HepG2 (cell line): ENCODE results near the gene ALDH16A1. TPM values are rescaled to one million over a fixed set of nuclear protein-coding genes. Genes with fewer than 3 reads are reported as not detected.

Source experiments
- CAMTA2 ChIP-seq: sonication (generic); formaldehyde crosslinking; IDR thresholded peaks from 2 replicates; pipeline ENCODE4 v1.4.0; 2020; ENCODE audit warnings: mild to moderate bottlenecking, missing genetic modification reagents, borderline replicate concordance
- CHD2 ChIP-seq: IDR thresholded peaks from 2 replicates; pipeline ENCODE4 v1.6.1; 2011; ENCODE audit warnings: low read depth, low read length, improper control_type of control experiment
- EHMT2 ChIP-seq: fragments of 200-600 bp; sonication (generic); IDR thresholded peaks from 2 replicates; pipeline ENCODE4 v1.7.0; 2017; ENCODE audit warnings: antibody characterized with exemption, low read depth, low read length, borderline replicate concordance
- KAT2B ChIP-seq: fragments of 150-350 bp; IDR thresholded peaks from 2 replicates; pipeline ENCODE4 v1.6.1; 2014; ENCODE audit warnings: low read depth, low read length, borderline replicate concordance
- SKI ChIP-seq: fragments of 450-650 bp; IDR thresholded peaks from one replicate; pipeline ENCODE4 v1.6.1; 2018; ENCODE audit warnings: mild to moderate bottlenecking; ENCODE audit not compliant: partially characterized antibody
- SNAI1 ChIP-seq: sonication (generic); formaldehyde crosslinking; IDR thresholded peaks from 2 replicates; pipeline ENCODE4 v1.5.0; 2020; ENCODE audit warnings: mild to moderate bottlenecking, missing genetic modification reagents, borderline replicate concordance
- ZMYM2 ChIP-seq: sonication (generic); formaldehyde crosslinking; IDR thresholded peaks from 2 replicates; pipeline ENCODE4 v1.8.0; 2022; ENCODE audit warnings: mild to moderate bottlenecking, missing genetic modification reagents
- ZNF605 ChIP-seq: sonication (generic); formaldehyde crosslinking; IDR thresholded peaks from 2 replicates; pipeline ENCODE4 v1.8.0; 2022; ENCODE audit warnings: mild to moderate bottlenecking, missing genetic modification reagents
- ZNF792 ChIP-seq: IDR thresholded peaks from 2 replicates; pipeline ENCODE4 v1.6.1; 2016
- polyA plus RNA-seq, 8 experiments: library from polyadenylated mRNA; depleted of rRNA in 3 of 8; stranded (reverse) in 7 of 8; unstranded in 1 of 8; fragments of >200 nt; fragmentation: Illumina TruSeq in 4 of 8; extraction: Trizol in 4 of 8; gene quantifications; 2 replicates each; pipeline versions ENCODE4 v1.2.1 to v1.2.3, GENCODE V29; 2011 to 2016; ENCODE audit warnings: low read depth in 4 of 8, missing spikeins in 1 of 8, mixed read lengths in 1 of 8; ENCODE audit not compliant: insufficient read depth in 1 of 8
- total RNA-seq, 5 experiments: library from RNA; depleted of rRNA; stranded (reverse); fragments of >200 nt; fragmentation: Illumina TruSeq; extraction: Trizol; gene quantifications; 2 replicates each; pipeline ENCODE4 v1.2.3, GENCODE V29; 2016; ENCODE audit warnings: low read depth in 1 of 5
- TF ChIP-seq, protein P1 (sequence below): sonication (generic); formaldehyde crosslinking; IDR thresholded peaks from 2 replicates; pipeline ENCODE4 v1.5.1; 2020; ENCODE audit warnings: mild to moderate bottlenecking, missing genetic modification reagents, moderate library complexity
- TF ChIP-seq, protein P2 (sequence below): IDR thresholded peaks from 2 replicates; pipeline ENCODE4 v1.6.1; 2018; ENCODE audit warnings: missing genetic modification reagents, mild to moderate bottlenecking, missing compliant biosample characterization
- TF ChIP-seq, protein P3 (sequence below): sonication (generic); formaldehyde crosslinking; IDR thresholded peaks from 2 replicates; pipeline ENCODE4 v1.4.0; 2020; ENCODE audit warnings: missing genetic modification reagents
- TF ChIP-seq, protein P4 (sequence below): sonication (generic); formaldehyde crosslinking; IDR thresholded peaks from 2 replicates; pipeline ENCODE4 v1.4.0; 2020; ENCODE audit warnings: mild to moderate bottlenecking, missing genetic modification reagents, borderline replicate concordance
- TF ChIP-seq, protein P5 (sequence below): sonication (generic); formaldehyde crosslinking; IDR thresholded peaks from 2 replicates; pipeline ENCODE4 v1.4.0; 2020; ENCODE audit warnings: missing genetic modification reagents, borderline replicate concordance

Gene ALDH16A1
- total and polyA plus RNA-seq, 2 of the 13 experiments (the other 11 are each of a cell fraction or from before 2014, with no cell fraction given), result 8.4 to 34.9 TPM

DNA sequence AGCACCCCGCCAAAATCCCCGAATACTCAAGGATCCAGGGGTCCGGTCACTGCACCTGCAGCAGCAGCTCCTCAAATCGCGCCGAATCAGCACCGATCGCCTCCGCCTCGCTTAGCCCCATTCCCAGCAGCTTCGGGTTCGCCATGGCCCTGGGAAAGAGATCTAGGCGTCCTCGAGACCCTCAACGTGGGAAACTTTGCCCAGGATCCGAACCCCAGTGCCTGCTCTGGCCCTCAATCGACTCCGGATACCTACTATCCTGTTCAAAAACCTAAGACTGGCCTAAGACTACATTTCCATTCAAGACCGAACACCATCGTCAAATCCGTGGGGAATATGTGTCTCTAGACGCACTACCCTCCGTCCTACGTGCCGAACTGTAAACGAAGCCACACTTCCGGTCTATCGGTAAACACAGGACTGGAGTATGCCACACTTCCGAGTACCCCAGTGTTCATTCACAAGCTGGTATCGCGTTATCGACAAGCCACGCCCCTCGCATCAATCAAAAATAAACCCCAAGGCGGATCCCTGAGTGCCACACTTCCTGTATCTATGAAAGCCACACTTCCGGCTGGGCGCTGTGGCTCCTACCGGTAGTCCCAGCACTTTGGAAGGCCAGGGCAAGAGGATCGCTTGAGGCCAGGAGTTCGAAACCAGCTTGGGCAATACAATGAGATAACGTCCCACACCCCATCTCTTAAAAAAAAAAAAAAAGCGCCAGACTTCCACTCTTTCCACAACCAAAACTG, 1.4 kb upstream of the ALDH16A1 start, which contains the start of gene PIH1D1 (continued):
- TF ChIP-seq, protein P1, sequence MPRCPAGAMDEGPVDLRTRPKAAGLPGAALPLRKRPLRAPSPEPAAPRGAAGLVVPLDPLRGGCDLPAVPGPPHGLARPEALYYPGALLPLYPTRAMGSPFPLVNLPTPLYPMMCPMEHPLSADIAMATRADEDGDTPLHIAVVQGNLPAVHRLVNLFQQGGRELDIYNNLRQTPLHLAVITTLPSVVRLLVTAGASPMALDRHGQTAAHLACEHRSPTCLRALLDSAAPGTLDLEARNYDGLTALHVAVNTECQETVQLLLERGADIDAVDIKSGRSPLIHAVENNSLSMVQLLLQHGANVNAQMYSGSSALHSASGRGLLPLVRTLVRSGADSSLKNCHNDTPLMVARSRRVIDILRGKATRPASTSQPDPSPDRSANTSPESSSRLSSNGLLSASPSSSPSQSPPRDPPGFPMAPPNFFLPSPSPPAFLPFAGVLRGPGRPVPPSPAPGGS, result peak; percentile 38; the same call in 1 of the 2 replicates
- TF ChIP-seq, protein P2, sequence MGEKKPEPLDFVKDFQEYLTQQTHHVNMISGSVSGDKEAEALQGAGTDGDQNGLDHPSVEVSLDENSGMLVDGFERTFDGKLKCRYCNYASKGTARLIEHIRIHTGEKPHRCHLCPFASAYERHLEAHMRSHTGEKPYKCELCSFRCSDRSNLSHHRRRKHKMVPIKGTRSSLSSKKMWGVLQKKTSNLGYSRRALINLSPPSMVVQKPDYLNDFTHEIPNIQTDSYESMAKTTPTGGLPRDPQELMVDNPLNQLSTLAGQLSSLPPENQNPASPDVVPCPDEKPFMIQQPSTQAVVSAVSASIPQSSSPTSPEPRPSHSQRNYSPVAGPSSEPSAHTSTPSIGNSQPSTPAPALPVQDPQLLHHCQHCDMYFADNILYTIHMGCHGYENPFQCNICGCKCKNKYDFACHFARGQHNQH (CRISPR knock-in tag), result peak; percentile 63; the same call in 1 of the 2 replicates
- TF ChIP-seq, protein P3, sequence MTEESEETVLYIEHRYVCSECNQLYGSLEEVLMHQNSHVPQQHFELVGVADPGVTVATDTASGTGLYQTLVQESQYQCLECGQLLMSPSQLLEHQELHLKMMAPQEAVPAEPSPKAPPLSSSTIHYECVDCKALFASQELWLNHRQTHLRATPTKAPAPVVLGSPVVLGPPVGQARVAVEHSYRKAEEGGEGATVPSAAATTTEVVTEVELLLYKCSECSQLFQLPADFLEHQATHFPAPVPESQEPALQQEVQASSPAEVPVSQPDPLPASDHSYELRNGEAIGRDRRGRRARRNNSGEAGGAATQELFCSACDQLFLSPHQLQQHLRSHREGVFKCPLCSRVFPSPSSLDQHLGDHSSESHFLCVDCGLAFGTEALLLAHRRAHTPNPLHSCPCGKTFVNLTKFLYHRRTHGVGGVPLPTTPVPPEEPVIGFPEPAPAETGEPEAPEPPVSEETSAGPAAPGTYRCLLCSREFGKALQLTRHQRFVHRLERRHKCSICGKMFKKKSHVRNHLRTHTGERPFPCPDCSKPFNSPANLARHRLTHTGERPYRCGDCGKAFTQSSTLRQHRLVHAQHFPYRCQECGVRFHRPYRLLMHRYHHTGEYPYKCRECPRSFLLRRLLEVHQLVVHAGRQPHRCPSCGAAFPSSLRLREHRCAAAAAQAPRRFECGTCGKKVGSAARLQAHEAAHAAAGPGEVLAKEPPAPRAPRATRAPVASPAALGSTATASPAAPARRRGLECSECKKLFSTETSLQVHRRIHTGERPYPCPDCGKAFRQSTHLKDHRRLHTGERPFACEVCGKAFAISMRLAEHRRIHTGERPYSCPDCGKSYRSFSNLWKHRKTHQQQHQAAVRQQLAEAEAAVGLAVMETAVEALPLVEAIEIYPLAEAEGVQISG (CRISPR knock-in tag), result peak; percentile 88
- TF ChIP-seq EHMT2 (no peak), ZMYM2 (CRISPR knock-in tag) (peak; percentile 95), ZNF605 (CRISPR knock-in tag) (no peak; the same call in 1 of the 2 replicates), CHD2 (peak; percentile 94), CAMTA2 (CRISPR knock-in tag) (no peak), ZNF792 (CRISPR knock-in tag) (peak; percentile 93), KAT2B (no peak), SKI (no peak), SNAI1 (CRISPR knock-in tag) (no peak)
- TF ChIP-seq, protein P4, sequence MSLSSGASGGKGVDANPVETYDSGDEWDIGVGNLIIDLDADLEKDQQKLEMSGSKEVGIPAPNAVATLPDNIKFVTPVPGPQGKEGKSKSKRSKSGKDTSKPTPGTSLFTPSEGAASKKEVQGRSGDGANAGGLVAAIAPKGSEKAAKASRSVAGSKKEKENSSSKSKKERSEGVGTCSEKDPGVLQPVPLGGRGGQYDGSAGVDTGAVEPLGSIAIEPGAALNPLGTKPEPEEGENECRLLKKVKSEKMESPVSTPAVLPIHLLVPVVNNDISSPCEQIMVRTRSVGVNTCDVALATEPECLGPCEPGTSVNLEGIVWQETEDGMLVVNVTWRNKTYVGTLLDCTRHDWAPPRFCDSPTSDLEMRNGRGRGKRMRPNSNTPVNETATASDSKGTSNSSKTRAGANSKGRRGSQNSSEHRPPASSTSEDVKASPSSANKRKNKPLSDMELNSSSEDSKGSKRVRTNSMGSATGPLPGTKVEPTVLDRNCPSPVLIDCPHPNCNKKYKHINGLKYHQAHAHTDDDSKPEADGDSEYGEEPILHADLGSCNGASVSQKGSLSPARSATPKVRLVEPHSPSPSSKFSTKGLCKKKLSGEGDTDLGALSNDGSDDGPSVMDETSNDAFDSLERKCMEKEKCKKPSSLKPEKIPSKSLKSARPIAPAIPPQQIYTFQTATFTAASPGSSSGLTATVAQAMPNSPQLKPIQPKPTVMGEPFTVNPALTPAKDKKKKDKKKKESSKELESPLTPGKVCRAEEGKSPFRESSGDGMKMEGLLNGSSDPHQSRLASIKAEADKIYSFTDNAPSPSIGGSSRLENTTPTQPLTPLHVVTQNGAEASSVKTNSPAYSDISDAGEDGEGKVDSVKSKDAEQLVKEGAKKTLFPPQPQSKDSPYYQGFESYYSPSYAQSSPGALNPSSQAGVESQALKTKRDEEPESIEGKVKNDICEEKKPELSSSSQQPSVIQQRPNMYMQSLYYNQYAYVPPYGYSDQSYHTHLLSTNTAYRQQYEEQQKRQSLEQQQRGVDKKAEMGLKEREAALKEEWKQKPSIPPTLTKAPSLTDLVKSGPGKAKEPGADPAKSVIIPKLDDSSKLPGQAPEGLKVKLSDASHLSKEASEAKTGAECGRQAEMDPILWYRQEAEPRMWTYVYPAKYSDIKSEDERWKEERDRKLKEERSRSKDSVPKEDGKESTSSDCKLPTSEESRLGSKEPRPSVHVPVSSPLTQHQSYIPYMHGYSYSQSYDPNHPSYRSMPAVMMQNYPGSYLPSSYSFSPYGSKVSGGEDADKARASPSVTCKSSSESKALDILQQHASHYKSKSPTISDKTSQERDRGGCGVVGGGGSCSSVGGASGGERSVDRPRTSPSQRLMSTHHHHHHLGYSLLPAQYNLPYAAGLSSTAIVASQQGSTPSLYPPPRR (CRISPR knock-in tag), result no peak
- TF ChIP-seq, protein P5, sequence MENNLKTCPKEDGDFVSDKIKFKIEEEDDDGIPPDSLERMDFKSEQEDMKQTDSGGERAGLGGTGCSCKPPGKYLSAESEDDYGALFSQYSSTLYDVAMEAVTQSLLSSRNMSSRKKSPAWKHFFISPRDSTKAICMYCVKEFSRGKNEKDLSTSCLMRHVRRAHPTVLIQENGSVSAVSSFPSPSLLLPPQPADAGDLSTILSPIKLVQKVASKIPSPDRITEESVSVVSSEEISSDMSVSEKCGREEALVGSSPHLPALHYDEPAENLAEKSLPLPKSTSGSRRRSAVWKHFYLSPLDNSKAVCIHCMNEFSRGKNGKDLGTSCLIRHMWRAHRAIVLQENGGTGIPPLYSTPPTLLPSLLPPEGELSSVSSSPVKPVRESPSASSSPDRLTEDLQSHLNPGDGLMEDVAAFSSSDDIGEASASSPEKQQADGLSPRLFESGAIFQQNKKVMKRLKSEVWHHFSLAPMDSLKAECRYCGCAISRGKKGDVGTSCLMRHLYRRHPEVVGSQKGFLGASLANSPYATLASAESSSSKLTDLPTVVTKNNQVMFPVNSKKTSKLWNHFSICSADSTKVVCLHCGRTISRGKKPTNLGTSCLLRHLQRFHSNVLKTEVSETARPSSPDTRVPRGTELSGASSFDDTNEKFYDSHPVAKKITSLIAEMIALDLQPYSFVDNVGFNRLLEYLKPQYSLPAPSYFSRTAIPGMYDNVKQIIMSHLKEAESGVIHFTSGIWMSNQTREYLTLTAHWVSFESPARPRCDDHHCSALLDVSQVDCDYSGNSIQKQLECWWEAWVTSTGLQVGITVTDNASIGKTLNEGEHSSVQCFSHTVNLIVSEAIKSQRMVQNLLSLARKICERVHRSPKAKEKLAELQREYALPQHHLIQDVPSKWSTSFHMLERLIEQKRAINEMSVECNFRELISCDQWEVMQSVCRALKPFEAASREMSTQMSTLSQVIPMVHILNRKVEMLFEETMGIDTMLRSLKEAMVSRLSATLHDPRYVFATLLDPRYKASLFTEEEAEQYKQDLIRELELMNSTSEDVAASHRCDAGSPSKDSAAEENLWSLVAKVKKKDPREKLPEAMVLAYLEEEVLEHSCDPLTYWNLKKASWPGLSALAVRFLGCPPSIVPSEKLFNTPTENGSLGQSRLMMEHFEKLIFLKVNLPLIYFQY (CRISPR knock-in tag), result no peak
